Activated CD4-positive, CD25-positive, alpha-beta regulatory T cell treated with anti-CD3 and anti-CD28 coated beads, Interleukin-2, amount 50 U/mL, for 24 hours (primary cell): ENCODE data around the gene CDC14A.

ENCODE experiments used
- ATAC-seq, 2 donors: fragments of 150-1000 bp; cut with Tn5 transposase; one replicate each; pipeline ENCODE4 v1.10.0; 2021; ENCODE audit warnings: mild to moderate bottlenecking in 1 of 2, moderate library complexity in 1 of 2

Gene CDC14A

DNA sequence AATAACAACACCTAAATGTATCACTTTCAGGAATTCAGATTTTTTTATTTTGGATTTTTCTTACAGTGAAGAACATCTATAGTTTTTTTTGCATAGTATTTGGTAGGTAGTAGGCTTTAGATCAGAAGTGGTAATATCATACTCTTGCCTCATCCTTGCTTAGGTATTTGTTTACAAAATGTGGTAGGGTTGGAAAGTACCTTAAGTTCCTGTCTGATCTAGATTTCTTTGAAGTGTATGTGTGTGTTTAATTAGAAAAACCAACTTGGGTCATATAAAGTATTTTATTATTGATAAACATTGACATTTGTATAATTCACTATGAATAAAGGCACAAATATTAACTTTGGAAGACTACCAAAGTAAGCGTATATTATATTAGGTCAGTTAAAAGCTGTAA, 100.3 kb downstream of the CDC14A start:
- ATAC-seq, result peak; percentile 77 to 85

DNA sequence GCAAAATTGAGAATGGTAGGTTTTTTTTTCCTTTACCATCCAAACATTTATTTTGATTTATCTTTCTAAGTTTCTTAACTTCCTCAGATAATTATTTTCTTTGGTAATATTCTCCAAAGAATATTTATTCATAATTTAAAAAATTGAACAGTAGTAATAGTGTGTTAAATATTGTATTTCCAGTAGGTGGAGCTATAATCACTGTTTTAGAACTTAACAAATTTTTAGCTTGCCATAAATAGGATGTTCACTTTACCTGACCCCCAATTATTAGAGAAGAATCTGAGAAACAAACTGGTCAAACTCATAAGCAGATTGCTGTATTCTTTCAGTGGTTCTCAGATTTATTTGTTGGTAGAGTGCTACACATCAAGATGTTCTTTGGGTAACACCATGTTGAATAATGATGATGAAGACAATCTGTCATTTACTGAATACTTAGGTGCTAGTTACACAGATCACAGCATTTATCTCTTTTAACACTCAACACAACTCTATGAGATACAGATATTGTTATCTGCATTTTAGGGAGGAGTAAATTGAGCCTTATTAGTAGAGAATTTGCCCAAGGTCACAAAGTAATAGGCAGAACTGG, 103.3 kb downstream of the CDC14A start:
- no peak for ATAC-seq

DNA sequence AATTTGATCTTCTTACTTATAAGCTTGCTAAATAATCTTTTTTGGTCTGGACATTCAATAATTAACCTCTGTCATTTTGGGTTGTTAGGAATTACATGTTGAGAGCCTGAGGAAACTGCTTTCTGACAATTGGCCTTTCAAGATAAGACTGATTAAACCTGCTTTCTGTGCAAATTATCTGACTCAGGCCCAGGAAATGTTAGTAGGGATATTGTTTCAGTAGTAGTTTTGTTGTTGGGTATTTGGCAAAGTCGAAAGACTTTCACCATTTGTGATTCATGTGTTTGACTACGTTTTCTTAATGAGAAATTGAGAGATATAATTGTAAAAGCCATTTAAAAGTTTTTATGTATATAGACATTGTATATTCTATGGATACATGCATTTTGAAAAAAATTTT, 104.6 kb downstream of the CDC14A start:
- no peak for ATAC-seq

GRCh38 chr1:100457683-100458082, 105.4 kb downstream of the CDC14A start:
- ATAC-seq, result no peak

DNA sequence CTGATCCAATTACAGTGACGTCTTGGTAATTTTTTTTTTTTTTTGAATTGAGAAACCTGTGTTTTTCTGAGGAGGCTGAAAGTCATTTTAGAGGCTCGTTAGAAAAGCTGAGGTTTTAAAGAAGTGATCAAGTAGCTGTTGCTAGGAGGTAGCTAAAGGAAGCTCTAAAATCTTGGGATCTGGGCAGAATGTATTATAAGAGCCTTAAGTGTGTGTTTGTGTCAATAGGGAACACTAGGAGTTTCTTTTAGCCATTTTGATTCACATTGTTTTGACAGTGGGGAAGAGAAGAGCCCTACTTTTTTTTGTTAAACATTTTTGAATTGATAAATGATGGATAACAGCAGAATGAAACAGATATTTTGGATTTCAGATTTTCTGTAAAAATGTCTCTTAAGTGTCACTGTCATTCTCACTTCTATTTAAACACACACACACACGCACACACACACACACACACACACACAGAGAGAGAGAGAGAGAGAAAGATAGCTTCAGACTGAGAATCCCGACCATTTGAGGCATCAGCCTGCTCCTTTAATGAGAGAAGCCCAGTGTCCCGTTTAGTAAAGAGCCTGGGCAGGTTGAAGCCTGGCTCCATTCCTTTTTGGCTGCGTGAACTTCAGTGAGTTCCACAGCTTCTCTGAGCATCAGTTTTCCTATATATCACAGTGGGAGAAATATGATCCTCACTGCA, 106.5 kb downstream of the CDC14A start:
- ATAC-seq, result no peak

- peak; percentile 78 to 79 for ATAC-seq
These were observed 107.2 kb downstream of the CDC14A start for GRCh38 chr1:100459358-100460114.

DNA sequence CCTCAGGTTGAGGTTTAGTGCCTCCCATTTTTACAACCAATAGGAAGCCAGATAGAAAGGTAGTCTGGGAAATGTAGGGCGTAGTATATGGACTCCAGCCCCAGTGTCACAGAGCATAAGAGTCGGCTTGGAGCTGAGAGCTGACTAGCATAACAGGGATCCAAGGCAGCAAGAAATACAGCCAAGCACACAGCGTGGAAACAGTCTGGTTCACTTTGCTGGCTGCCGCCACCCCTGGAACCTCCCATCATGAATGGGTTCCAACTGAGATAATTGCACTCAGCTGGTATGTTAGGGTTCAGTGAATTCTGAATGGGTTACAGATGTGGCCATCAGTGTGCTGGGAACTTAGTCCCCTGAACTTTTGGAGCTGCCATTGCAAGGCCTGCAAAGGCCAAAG, 108.9 kb downstream of the CDC14A start:
- ATAC-seq, result no peak

- ATAC-seq, result no peak
These were observed 110.2 kb downstream of the CDC14A start for GRCh38 chr1:100462326-100463025.

- peak; percentile 76 to 81 for ATAC-seq
These were observed 111.6 kb downstream of the CDC14A start for GRCh38 chr1:100463791-100464424.

GRCh38 chr1:100469578-100469977, 117.3 kb downstream of the CDC14A start:
- no peak for ATAC-seq

- ATAC-seq, result no peak
These were observed 122.5 kb downstream of the CDC14A start for GRCh38 chr1:100474834-100475233.

DNA sequence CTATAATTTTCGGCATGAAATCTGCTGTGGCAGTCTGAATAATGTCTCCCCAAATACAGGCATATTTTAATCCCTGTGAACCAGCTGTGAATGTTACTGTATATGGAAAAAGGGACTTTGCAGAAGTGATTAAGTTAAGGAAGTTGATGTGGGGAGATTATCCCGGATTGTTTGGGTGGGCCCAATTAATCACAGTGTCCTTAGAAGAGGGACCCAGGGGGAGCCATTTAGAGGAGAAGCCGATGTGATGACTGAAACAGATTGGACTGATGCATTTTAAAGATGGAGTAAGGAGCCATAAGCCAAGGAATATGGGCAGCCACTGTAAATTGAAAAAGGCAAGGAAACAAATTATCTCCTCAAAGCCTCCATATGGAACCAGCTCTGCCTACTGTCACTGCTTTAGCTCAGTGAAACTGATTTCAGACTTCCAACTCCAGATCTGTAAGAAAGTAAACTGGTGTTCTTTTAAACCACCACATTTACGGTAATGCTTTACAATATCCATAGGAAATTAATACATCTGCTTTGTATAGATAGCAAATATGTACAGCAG, 124.5 kb downstream of the CDC14A start:
- no peak for ATAC-seq

- ATAC-seq, result no peak
These were observed 126.5 kb downstream of the CDC14A start for GRCh38 chr1:100478816-100479215.

DNA sequence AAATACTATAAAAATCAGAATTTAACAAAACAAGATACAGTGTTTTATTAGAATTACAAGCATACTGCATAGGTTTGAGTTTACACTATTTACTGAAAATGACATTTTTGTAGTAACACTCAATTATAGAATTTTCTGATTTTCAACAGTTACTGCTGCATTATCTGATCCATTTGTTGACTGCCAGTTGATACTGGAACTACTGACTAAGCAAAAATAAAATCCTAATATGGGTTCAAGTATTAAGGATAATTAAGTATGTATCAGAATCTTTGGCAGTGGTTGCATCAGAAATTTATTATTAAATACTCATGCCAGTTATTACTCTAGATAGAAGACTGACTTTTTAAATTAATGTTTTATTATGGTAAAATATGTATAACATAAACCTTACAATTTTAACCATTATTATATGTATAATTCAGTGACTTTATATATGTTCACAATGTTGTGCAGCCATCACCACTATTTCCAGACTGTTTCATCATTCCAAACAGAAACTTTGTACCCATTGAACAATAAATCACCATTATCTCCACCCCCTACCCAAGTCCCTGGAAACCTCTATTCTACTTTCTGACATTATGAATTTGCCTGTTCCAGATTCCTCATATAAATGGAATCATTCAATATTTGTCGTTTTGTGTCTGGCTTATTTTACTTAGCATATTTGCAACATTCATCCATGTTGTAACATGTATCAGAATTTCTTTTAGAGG, 127.5 kb downstream of the CDC14A start:
- no peak for ATAC-seq

GRCh38 chr1:100481303-100481702, 129.0 kb downstream of the CDC14A start:
- no peak for ATAC-seq

- ATAC-seq, result no peak
These were observed 129.9 kb downstream of the CDC14A start for GRCh38 chr1:100482167-100482566.

DNA sequence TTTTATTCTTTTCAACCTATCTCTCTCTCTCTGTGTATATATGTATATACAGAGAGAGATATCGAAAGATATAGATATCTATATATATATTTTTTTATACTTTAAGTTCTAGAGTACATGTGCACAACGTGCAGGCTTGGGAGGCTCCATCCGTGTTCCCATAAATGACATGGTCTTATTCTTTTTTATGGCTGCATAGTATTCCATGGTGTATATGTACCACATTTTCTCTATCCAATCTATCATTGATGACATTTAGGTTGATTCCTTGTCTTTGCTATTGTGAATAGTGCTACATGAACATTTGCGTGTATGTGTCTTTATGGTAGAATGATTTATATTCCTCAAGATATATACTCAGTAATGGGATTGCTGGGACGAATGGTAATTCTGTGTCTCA, 130.4 kb downstream of the CDC14A start:
- ATAC-seq, result no peak

DNA sequence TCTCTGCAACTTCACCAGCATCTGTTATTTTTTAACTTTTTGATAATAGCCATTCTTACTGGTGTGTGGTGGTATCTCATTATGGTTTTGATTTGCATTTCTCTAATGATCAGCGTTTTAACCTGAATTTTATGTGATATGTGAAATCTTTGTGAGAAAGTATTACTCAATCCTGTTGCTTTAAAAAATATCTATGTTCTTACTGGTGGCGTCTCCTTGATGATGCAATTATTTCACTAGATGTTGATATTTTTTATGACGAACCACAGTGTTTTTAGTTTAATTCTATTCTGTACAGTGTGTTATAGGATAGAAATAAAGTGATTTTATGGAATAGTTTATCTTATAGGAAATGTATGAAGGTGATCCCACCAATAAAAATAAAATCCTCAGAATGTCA, 130.9 kb downstream of the CDC14A start:
- no peak for ATAC-seq

GRCh38 chr1:100485855-100486258, 133.6 kb downstream of the CDC14A start:
- no peak for ATAC-seq

DNA sequence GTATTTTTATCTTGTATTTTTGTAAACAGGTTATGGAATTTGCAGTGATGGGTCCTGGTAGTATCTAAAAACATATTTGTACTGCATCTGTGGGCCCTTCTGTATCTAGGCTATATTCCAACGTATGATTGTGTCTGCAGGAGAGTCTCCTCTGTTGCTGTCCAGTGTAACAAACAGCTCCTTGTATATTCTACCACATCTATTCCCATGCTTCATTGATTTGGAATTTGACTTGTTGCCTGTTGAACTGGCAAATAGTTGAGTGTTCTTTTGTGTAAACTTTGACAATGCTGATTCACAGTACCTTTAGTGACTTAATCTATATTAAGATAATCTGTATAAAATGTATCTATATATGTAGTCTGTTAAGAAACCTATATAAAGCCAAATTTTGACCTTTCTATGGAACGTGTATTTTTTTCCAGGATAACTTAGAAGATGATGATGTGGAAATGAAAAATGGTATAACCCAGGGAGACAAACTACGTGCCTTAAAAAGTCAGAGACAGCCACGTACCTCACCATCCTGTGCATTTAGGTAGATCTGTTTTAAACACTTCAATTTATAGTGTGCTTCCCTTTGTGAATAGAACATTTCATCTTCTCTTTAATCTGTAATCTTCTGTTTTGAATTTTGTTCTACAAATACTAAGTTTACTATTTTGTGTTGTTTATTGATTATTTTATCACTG, 142.2 kb downstream of the CDC14A start:
- no peak for ATAC-seq

DNA sequence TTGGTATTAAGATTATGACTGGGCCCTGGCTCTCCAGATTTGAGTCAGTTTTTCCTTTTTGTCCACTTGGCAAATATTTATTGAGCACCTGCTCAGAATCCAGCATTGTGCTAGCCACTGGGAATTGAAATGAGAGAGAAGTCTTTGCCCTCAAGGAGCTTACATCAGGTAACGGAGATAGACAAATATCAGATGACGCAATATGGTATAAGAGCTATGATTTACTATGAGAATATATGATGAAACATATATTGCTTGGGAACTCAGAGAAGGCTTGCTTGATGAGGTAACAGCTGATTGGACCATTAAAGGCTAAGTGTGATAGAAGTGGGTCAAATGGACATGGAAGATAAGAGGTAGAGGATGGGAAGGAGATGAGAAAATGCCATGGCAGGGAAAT, 144.6 kb downstream of the CDC14A start:
- ATAC-seq, result no peak
